ENCODE data around the gene CNNM3.
A peak's percentile ranks its signal among the peaks of the same experiment; 100 is the strongest.

CNNM3 gene

DNA sequence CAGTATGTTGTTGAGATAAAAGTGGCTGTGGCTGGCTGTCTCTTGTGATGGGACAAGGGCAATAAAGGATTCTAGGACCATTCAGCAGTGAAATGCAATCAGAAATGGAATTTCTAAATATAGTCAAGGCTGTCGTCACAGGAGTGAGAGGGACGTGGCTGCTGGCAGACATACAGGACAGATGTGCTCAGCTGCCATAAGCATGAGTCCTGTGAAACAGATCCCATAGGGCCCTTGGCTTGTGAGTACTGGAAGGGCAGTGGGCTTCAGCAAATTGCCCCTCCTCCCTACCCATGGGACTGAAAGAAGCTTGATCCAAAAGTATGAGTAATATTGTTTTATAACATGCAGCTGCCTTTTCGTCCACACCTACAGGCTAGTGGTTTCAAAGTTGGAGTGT is 4.2 kb upstream of the CNNM3 start:
- peak; percentile 87 for DNase-seq (ENCODE audit: low read depth)
- no peak for TF ChIP-seq CTCF (conservative IDR thresholded peaks at IDR 0.05; ENCODE audit: control insufficient read depth, insufficient read depth, low read depth, low read length)
- H3K4me3 ChIP-seq (ENCODE audit: control insufficient read depth, low read depth, low read length) = no peak overlapping the region

- no peak for TF ChIP-seq CTCF (conservative IDR thresholded peaks at IDR 0.05; ENCODE audit: control insufficient read depth, insufficient read depth, low read depth, low read length)
- H3K4me3 ChIP-seq (ENCODE audit: control insufficient read depth, low read depth, low read length) = no peak overlapping the region
- DNase-seq (ENCODE audit: low read depth) = no peak
Measured at GRCh38 chr2:96813656-96814055, 2.4 kb upstream of the CNNM3 start.

- DNase-seq (ENCODE audit: low read depth) = peak; percentile 44
- peak overlapping the region; percentile 65 for H3K4me3 ChIP-seq (ENCODE audit: control insufficient read depth, low read depth, low read length)
- TF ChIP-seq CTCF (conservative IDR thresholded peaks at IDR 0.05; ENCODE audit: control insufficient read depth, insufficient read depth, low read depth, low read length) = no peak
Measured at GRCh38 chr2:96815326-96816126, 542 bp upstream of the CNNM3 start.

DNA sequence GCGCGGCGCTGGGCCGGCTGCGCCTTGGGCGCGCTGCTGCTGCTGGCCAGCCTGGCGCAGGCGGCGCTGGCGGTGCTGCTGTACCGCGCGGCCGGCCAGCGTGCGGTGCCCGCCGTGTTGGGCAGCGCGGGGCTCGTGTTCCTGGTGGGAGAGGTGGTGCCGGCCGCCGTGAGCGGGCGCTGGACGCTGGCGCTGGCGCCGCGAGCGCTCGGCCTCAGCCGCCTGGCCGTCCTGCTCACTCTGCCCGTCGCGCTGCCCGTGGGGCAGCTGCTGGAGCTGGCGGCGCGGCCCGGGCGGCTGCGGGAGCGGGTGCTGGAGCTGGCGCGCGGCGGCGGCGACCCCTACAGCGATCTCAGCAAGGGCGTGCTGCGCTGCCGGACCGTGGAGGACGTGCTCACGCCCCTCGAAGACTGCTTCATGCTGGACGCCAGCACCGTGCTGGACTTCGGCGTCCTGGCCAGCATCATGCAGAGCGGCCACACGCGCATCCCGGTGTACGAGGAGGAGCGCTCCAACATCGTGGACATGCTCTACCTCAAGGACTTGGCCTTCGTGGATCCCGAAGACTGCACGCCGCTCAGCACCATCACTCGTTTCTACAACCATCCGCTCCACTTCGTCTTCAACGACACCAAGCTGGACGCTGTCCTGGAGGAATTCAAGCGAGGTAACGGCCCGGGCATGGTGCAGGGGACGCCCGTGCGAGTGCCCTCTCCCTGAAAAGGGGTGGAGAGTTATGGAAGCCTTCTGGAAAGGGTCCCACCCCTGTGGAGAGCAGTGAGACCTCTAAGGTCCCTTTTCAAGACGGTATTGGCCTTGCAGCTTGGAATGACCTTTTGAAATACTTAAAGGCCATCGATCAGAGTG is 1.0 kb downstream of the CNNM3 start:
- peak; percentile 21 for DNase-seq (ENCODE audit: low read depth)
- H3K4me3 ChIP-seq (ENCODE audit: control insufficient read depth, low read depth, low read length) = peak overlapping the region; percentile 38

GRCh38 chr2:96817882-96818281 is 1.8 kb downstream of the CNNM3 start:
- no peak for DNase-seq (ENCODE audit: low read depth)
- TF ChIP-seq CTCF (conservative IDR thresholded peaks at IDR 0.05; ENCODE audit: control insufficient read depth, insufficient read depth, low read depth, low read length) = no peak
- no peak overlapping the region for H3K4me3 ChIP-seq (ENCODE audit: control insufficient read depth, low read depth, low read length)

More for the DNA sequence above, 1.0 kb downstream of the CNNM3 start:
- TF ChIP-seq CTCF (conservative IDR thresholded peaks at IDR 0.05; ENCODE audit: control insufficient read depth, insufficient read depth, low read depth, low read length) = no peak

GRCh38 chr2:96819128-96819875 is 3.2 kb downstream of the CNNM3 start:
- DNase-seq (ENCODE audit: low read depth) = no peak
- TF ChIP-seq CTCF (conservative IDR thresholded peaks at IDR 0.05; ENCODE audit: control insufficient read depth, insufficient read depth, low read depth, low read length) = no peak
- no peak overlapping the region for H3K4me3 ChIP-seq (ENCODE audit: control insufficient read depth, low read depth, low read length)
